WTC11 (cell line): ENCODE results near the gene SPACDR. TPM values are rescaled to one million over a fixed set of nuclear protein-coding genes. Genes with fewer than 3 reads are reported as not detected.

Source experiments
- ATAC-seq: fragments of 200-7000 bp; cut with Tn5 transposase; 2 replicates; pipeline ENCODE4 v1.10.0; 2021; ENCODE audit warnings: mild to moderate bottlenecking, moderate library complexity
- CTCF ChIA-PET: fragments of 300-600 bp; sonication (Branson Sonifier 250); formaldehyde crosslinking; loops from one replicate; lab custom pipeline; 2021; ENCODE audit warnings: antibody characterized with exemption; lab: Charles Lee
- POLR2A ChIA-PET: fragments of 350-600 bp; sonication (Branson Sonifier 250); formaldehyde crosslinking; loops from one replicate; lab custom pipeline; 2021; ENCODE audit warnings: antibody characterized with exemption; lab: Charles Lee
- DNase-seq: peaks from one replicate; pipeline ENCODE4 v3.0.0; 2021; ENCODE audit warnings: low spot score
- H3K27ac Mint-ChIP-seq: 2 replicates; pipeline ENCODE4 v1.8.0; 2021; ENCODE audit warnings: mixed read lengths
- H3K27me3 Mint-ChIP-seq: 2 replicates; pipeline ENCODE4 v1.8.0; 2021; ENCODE audit warnings: low read depth, mild to moderate bottlenecking, moderate library complexity, mixed read lengths
- H3K36me3 Mint-ChIP-seq: 2 replicates; pipeline ENCODE4 v1.8.0; 2021; ENCODE audit warnings: mixed read lengths
- H3K4me1 Mint-ChIP-seq: 2 replicates; pipeline ENCODE4 v1.8.0; 2022; ENCODE audit warnings: mixed read lengths
- H3K4me3 Mint-ChIP-seq: 2 replicates; pipeline ENCODE4 v1.8.0; 2021; ENCODE audit warnings: mild to moderate bottlenecking, moderate library complexity, mixed read lengths
- H3K9me3 Mint-ChIP-seq: 2 replicates; pipeline ENCODE4 v1.8.0; 2021; ENCODE audit warnings: mixed read lengths
- ATF1 ChIP-seq: sonication (generic); formaldehyde crosslinking; IDR thresholded peaks from 2 replicates; pipeline ENCODE4 v1.8.1; 2023; ENCODE audit warnings: mild to moderate bottlenecking, moderate library complexity, missing genetic modification reagents
- CREM ChIP-seq: sonication (generic); formaldehyde crosslinking; IDR thresholded peaks from 2 replicates; pipeline ENCODE4 v1.8.1; 2022; ENCODE audit warnings: mild to moderate bottlenecking, missing genetic modification reagents, moderate library complexity
- E2F1 ChIP-seq: sonication (generic); formaldehyde crosslinking; IDR thresholded peaks from 2 replicates; pipeline ENCODE4 v1.8.0; 2022; ENCODE audit warnings: mild to moderate bottlenecking, missing genetic modification reagents
- ELF4 ChIP-seq: sonication (generic); formaldehyde crosslinking; IDR thresholded peaks from 2 replicates; pipeline ENCODE4 v1.8.1; 2022; ENCODE audit warnings: low read depth, mild to moderate bottlenecking, moderate library complexity, missing genetic modification reagents
- FOXK1 ChIP-seq: sonication (generic); formaldehyde crosslinking; IDR thresholded peaks from 2 replicates; pipeline ENCODE4 v1.8.0; 2022; ENCODE audit warnings: mild to moderate bottlenecking, moderate library complexity, missing genetic modification reagents
- IRF2 ChIP-seq: sonication (generic); formaldehyde crosslinking; IDR thresholded peaks from 2 replicates; pipeline ENCODE4 v1.8.0; 2022; ENCODE audit warnings: low read depth, missing genetic modification reagents, borderline replicate concordance
- JUN ChIP-seq: sonication (generic); formaldehyde crosslinking; IDR thresholded peaks from 2 replicates; pipeline ENCODE4 v1.8.0; 2023; ENCODE audit warnings: mild to moderate bottlenecking, missing genetic modification reagents
- NR1H2 ChIP-seq: sonication (generic); formaldehyde crosslinking; IDR thresholded peaks from 2 replicates; pipeline ENCODE4 v1.9.0; 2021; ENCODE audit warnings: mild to moderate bottlenecking, moderate library complexity, missing genetic modification reagents
- RORB ChIP-seq: fragments of 250-450 bp; sonication (Bioruptor Pico); IDR thresholded peaks from 2 replicates; pipeline ENCODE4 v1.9.0; 2021; ENCODE audit warnings: mild to moderate bottlenecking
- USF1 ChIP-seq: sonication (generic); formaldehyde crosslinking; IDR thresholded peaks from 2 replicates; pipeline ENCODE4 v1.8.0; 2022; ENCODE audit warnings: mild to moderate bottlenecking, missing genetic modification reagents
- ZBTB21 ChIP-seq: sonication (generic); formaldehyde crosslinking; IDR thresholded peaks from 2 replicates; pipeline ENCODE4 v1.8.1; 2023; ENCODE audit warnings: mild to moderate bottlenecking, missing genetic modification reagents, borderline replicate concordance
- ZBTB43 ChIP-seq: sonication (generic); formaldehyde crosslinking; IDR thresholded peaks from 2 replicates; pipeline ENCODE4 v1.8.1; 2023; ENCODE audit warnings: mild to moderate bottlenecking, missing genetic modification reagents
- ZNF263 ChIP-seq: sonication (generic); formaldehyde crosslinking; IDR thresholded peaks from 2 replicates; pipeline ENCODE4 v1.8.1; 2022; ENCODE audit warnings: low read depth, mild to moderate bottlenecking, moderate library complexity, missing genetic modification reagents
- total RNA-seq: library from RNA; stranded (reverse); gene quantifications from 3 replicates; pipeline ENCODE4 v1.2.3, GENCODE V29; 2021
- TF ChIP-seq, protein P1 (sequence below): sonication (generic); formaldehyde crosslinking; IDR thresholded peaks from 2 replicates; pipeline ENCODE4 v1.8.1; 2023; ENCODE audit warnings: mild to moderate bottlenecking, missing genetic modification reagents, moderate library complexity
- TF ChIP-seq, protein P2 (sequence below): sonication (generic); formaldehyde crosslinking; IDR thresholded peaks from 2 replicates; pipeline ENCODE4 v1.8.1; 2023; ENCODE audit warnings: mild to moderate bottlenecking, moderate library complexity, missing genetic modification reagents
- TF ChIP-seq, protein P3 (sequence below): sonication (generic); formaldehyde crosslinking; IDR thresholded peaks from 2 replicates; pipeline ENCODE4 v1.8.1; 2023; ENCODE audit warnings: mild to moderate bottlenecking, missing genetic modification reagents
- TF ChIP-seq, protein P4 (sequence below): sonication (generic); formaldehyde crosslinking; IDR thresholded peaks from 2 replicates; pipeline ENCODE4 v1.8.1; 2022; ENCODE audit warnings: low read depth, missing genetic modification reagents, borderline replicate concordance
- TF ChIP-seq, protein P5 (sequence below): sonication (generic); formaldehyde crosslinking; IDR thresholded peaks from 2 replicates; pipeline ENCODE4 v1.8.1; 2022; ENCODE audit warnings: mild to moderate bottlenecking, missing genetic modification reagents, moderate library complexity, borderline replicate concordance

The SPACDR gene
- total RNA-seq, 1 experiment from 2014 or later, result 0.33 TPM

- TF ChIP-seq IRF2 (CRISPR knock-in tag), result no peak
- no peak for TF ChIP-seq NR1H2
- TF ChIP-seq, protein P1, sequence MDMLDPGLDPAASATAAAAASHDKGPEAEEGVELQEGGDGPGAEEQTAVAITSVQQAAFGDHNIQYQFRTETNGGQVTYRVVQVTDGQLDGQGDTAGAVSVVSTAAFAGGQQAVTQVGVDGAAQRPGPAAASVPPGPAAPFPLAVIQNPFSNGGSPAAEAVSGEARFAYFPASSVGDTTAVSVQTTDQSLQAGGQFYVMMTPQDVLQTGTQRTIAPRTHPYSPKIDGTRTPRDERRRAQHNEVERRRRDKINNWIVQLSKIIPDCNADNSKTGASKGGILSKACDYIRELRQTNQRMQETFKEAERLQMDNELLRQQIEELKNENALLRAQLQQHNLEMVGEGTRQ (CRISPR knock-in tag), result no peak
Measured at GRCh38 chr7:100419660-100420226, 44.3 kb downstream of the SPACDR start (continued).

DNA sequence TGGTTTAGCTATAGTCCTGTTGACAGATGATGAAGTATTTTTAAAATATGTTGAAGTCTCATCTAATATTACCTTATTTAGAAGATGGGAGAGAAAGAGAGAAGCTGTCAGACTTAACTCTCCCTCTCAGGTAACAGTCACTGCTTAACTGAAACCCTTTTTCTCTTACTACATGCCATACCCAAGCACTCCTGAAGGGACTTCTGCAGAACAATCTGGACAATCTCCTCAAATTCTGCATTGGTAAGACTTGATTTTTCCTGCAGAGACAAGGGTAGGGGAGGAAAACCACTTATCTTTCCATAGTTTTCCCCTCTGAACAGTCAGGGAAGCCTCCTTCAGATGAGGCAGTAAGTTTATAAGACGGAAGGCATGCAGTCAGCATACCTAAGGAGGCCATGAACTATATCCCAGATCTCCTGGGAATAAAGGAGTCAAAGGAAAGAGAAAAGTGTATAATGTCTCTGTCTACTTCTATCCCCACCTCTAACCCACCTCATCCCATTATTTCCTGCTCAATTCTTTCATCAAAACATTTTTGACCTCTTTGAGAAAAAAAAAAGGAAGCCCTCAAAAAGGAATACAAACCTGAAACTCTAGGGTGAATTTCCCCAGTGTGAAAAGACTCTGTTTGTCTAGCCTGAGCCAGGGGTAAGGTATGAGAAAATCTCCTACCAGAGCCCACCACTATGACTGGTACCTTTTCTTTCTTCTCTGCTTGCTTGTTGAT lies 45.0 kb downstream of the SPACDR start:
- no peaks in the 10 kb centered on the region for H3K9me3 Mint-ChIP-seq
- H3K27me3 Mint-ChIP-seq, result peaks cover 6% of the 10 kb centered on the region
- no peaks in the 10 kb centered on the region for H3K4me1 Mint-ChIP-seq
- ATAC-seq (no peak; the same call in 1 of the 2 replicates), DNase-seq (no peak)
- no peak overlapping the region for H3K27ac Mint-ChIP-seq
- H3K4me3 Mint-ChIP-seq, result no peak overlapping the region
- H3K36me3 Mint-ChIP-seq, result no peaks in the 10 kb centered on the region
- ChIA-PET CTCF (interaction anchor here (2.1 kb wide), 1 partner anchor 11 kb away, joined by 6 read pairs; no protein-coding TSS in a partner anchor), POLR2A (interaction anchor here (1.0 kb wide), 1 partner anchor 9 kb away, joined by 3 read pairs; the partner anchor contains the start of gene ZCWPW1)
- no peak for TF ChIP-seq ATF1
- TF ChIP-seq, protein P2, sequence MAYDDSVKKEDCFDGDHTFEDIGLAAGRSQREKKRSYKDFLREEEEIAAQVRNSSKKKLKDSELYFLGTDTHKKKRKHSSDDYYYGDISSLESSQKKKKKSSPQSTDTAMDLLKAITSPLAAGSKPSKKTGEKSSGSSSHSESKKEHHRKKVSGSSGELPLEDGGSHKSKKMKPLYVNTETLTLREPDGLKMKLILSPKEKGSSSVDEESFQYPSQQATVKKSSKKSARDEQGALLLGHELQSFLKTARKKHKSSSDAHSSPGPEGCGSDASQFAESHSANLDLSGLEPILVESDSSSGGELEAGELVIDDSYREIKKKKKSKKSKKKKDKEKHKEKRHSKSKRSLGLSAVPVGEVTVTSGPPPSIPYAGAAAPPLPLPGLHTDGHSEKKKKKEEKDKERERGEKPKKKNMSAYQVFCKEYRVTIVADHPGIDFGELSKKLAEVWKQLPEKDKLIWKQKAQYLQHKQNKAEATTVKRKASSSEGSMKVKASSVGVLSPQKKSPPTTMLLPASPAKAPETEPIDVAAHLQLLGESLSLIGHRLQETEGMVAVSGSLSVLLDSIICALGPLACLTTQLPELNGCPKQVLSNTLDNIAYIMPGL (CRISPR knock-in tag), result no peak
- no peak for TF ChIP-seq USF1 (CRISPR knock-in tag)
- TF ChIP-seq ELF4 (CRISPR knock-in tag), result no peak
- no peak for TF ChIP-seq IRF2 (CRISPR knock-in tag)

GRCh38 chr7:100415448-100415847 lies 48.6 kb downstream of the SPACDR start:
- no peak overlapping the region for H3K27ac Mint-ChIP-seq
- H3K4me3 Mint-ChIP-seq, result no peak overlapping the region
- H3K4me1 Mint-ChIP-seq, result no peaks in the 10 kb centered on the region
- ChIA-PET CTCF (interaction anchor here (0.6 to 2.5 kb wide), 4 partner anchors 8 to 218 kb away, joined by 3 to 15 read pairs (median 4); partner anchors contain the start of gene MEPCE), POLR2A (interaction anchor here (0.6 to 1.5 kb wide), 3 partner anchors 14 to 25 kb away, joined by 3 to 10 read pairs (median 6); no protein-coding TSS in a partner anchor)
- H3K36me3 Mint-ChIP-seq, result no peaks in the 10 kb centered on the region
- TF ChIP-seq, protein P3, sequence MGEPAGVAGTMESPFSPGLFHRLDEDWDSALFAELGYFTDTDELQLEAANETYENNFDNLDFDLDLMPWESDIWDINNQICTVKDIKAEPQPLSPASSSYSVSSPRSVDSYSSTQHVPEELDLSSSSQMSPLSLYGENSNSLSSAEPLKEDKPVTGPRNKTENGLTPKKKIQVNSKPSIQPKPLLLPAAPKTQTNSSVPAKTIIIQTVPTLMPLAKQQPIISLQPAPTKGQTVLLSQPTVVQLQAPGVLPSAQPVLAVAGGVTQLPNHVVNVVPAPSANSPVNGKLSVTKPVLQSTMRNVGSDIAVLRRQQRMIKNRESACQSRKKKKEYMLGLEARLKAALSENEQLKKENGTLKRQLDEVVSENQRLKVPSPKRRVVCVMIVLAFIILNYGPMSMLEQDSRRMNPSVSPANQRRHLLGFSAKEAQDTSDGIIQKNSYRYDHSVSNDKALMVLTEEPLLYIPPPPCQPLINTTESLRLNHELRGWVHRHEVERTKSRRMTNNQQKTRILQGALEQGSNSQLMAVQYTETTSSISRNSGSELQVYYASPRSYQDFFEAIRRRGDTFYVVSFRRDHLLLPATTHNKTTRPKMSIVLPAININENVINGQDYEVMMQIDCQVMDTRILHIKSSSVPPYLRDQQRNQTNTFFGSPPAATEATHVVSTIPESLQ (CRISPR knock-in tag), result no peak
- TF ChIP-seq ZNF263 (CRISPR knock-in tag), result no peak
- TF ChIP-seq, protein P4, sequence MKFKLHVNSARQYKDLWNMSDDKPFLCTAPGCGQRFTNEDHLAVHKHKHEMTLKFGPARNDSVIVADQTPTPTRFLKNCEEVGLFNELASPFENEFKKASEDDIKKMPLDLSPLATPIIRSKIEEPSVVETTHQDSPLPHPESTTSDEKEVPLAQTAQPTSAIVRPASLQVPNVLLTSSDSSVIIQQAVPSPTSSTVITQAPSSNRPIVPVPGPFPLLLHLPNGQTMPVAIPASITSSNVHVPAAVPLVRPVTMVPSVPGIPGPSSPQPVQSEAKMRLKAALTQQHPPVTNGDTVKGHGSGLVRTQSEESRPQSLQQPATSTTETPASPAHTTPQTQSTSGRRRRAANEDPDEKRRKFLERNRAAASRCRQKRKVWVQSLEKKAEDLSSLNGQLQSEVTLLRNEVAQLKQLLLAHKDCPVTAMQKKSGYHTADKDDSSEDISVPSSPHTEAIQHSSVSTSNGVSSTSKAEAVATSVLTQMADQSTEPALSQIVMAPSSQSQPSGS, result no peak
- TF ChIP-seq E2F1, result no peak
- TF ChIP-seq, protein P2 (CRISPR knock-in tag), result no peak
- no peak for TF ChIP-seq FOXK1 (CRISPR knock-in tag)
- no peak for TF ChIP-seq ZBTB21 (CRISPR knock-in tag)
- TF ChIP-seq JUN (CRISPR knock-in tag), result no peak
- TF ChIP-seq, protein P5, sequence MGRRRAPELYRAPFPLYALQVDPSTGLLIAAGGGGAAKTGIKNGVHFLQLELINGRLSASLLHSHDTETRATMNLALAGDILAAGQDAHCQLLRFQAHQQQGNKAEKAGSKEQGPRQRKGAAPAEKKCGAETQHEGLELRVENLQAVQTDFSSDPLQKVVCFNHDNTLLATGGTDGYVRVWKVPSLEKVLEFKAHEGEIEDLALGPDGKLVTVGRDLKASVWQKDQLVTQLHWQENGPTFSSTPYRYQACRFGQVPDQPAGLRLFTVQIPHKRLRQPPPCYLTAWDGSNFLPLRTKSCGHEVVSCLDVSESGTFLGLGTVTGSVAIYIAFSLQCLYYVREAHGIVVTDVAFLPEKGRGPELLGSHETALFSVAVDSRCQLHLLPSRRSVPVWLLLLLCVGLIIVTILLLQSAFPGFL (CRISPR knock-in tag), result no peak
- no peak for TF ChIP-seq RORB (CRISPR knock-in tag)
- TF ChIP-seq ZBTB43, result no peak
- no peak for TF ChIP-seq CREM
- H3K27me3 Mint-ChIP-seq, result peaks cover 11% of the 10 kb centered on the region
- H3K9me3 Mint-ChIP-seq, result no peaks in the 10 kb centered on the region
- ATAC-seq, result no peak
- DNase-seq, result no peak
